Keratinocyte (primary cell): ENCODE measurements around the gene HES2.

Source experiments
- CTCF ChIP-seq, 3 experiments: IDR thresholded peaks in 1 of 3; conservative IDR thresholded peaks in 1 of 3; optimal IDR thresholded peaks in 1 of 3; 2 replicates in 2 of 3; 3 replicates in 1 of 3; pipeline versions ENCODE3 to v1.5.1; 2011; ENCODE audit warnings: low read length in 3 of 3, mild to moderate bottlenecking in 3 of 3, moderate library complexity in 2 of 3, control low read depth in 1 of 3, inconsistent platforms in 1 of 3; ENCODE audit not compliant: insufficient read depth in 2 of 3; ENCODE audit errors: extremely low read depth in 1 of 3
- EZH2 ChIP-seq: IDR thresholded peaks from one replicate; pipeline ENCODE4 v1.6.1; 2012; ENCODE audit warnings: inconsistent platforms, mild to moderate bottlenecking, low read length, moderate library complexity

- TF ChIP-seq CTCF (optimal IDR thresholded peaks at IDR 0.05 in 1 of 3, IDR thresholded peaks at IDR 0.05 in 1 of 3, conservative IDR thresholded peaks at IDR 0.05 in 1 of 3; ENCODE audit: extremely low read depth in 1 of 3, insufficient read depth in 2 of 3, low read length in 3 of 3) (no peak), EZH2 (no peak)
Measured at GRCh38 chr1:6417961-6418667, 1.6 kb downstream of the HES2 start.
